RWPE2 (cell line): ENCODE data around the gene ZCCHC7.

Experiments
- ATAC-seq: fragments of 200-7000 bp; cut with Tn5 transposase; 3 replicates; pipeline ENCODE4 v1.9.1; 2021; ENCODE audit warnings: low read depth
- DNase-seq: peaks from one replicate; pipeline ENCODE4 v3.0.0-alpha.2; 2020; ENCODE audit warnings: low spot score
- H3K27ac ChIP-seq: fragments of 450-650 bp; 2 replicates; pipeline ENCODE4 v1.5.1; 2017; ENCODE audit warnings: mild to moderate bottlenecking; ENCODE audit not compliant: poor library complexity, severe bottlenecking
- H3K27me3 ChIP-seq: fragments of 250-450 bp; sonication (Bioruptor Pico); 2 replicates; pipeline ENCODE4 v1.5.1; 2021; ENCODE audit warnings: mild to moderate bottlenecking, moderate library complexity; ENCODE audit not compliant: insufficient read depth, poor library complexity, severe bottlenecking
- H3K36me3 ChIP-seq: fragments of 250-450 bp; sonication (Bioruptor Pico); 2 replicates; pipeline ENCODE4 v1.5.1; 2020; ENCODE audit warnings: low read depth, mild to moderate bottlenecking, moderate library complexity
- H3K4me1 ChIP-seq: fragments of 250-450 bp; sonication (Bioruptor Pico); 2 replicates; pipeline ENCODE4 v1.5.1; 2021; ENCODE audit warnings: mild to moderate bottlenecking, moderate library complexity; ENCODE audit not compliant: insufficient read depth, poor library complexity, severe bottlenecking
- H3K4me3 ChIP-seq: fragments of 250-450 bp; sonication (Bioruptor Pico); 2 replicates; pipeline ENCODE4 v1.5.1; 2021; ENCODE audit warnings: mild to moderate bottlenecking, moderate library complexity; ENCODE audit not compliant: severe bottlenecking
- H3K9me3 ChIP-seq: fragments of 250-450 bp; sonication (Bioruptor Pico); 2 replicates; pipeline ENCODE4 v1.5.1; 2021; ENCODE audit warnings: mild to moderate bottlenecking, moderate library complexity; ENCODE audit not compliant: severe bottlenecking
- CTCF ChIP-seq: fragments of 450-650 bp; IDR thresholded peaks from one replicate; pipeline ENCODE4 v1.5.1; 2017; ENCODE audit warnings: mild to moderate bottlenecking, moderate library complexity; ENCODE audit not compliant: poor library complexity, severe bottlenecking

Gene ZCCHC7

DNA sequence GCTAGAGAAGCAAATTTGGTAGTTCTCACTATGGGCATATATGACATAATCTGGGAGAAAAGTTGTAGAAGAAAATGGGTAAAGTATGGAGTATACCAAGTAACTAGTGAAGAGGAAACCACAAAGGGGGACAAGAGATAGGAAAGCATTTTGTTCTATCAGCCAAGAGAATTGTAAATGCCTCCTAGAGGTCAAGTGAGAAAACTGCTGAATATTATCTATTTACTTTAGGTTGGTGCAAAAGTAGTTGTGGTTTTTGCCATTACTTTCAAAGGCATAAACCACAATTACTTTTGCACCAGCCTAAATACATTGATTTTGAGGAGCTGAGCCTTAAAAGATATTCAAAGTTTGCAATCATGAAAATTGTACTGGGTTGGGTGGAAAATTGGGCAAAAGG is 175.4 kb downstream of the ZCCHC7 start:
- Histone ChIP-seq H3K27me3 (no peaks in the 10 kb centered on the region), H3K4me1 (peaks cover 33% of the 10 kb centered on the region), H3K27ac (no peak overlapping the region), H3K4me3 (no peak overlapping the region), H3K36me3 (no peaks in the 10 kb centered on the region), H3K9me3 (no peaks in the 10 kb centered on the region)
- no peak for DNase-seq
- no peak for ATAC-seq
- peak; percentile 31 for TF ChIP-seq CTCF

DNA sequence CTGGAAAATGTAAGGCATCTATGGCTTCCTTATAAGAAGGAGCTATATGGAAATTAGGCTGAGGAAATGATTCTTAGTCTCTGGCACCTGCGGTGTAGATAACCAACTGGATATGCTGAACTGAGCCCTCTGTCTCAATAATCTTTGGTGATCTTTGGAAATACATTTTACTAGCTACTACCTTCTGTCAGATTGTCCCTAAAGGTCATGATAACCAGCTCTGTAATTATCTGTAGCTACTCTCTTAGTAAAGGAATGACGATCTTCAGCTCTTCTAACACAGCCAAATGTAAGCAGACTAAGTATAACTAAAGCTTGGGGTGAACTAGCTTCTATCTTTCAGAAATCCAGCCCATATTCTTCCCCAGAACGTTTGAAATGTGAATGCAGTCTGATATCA is 177.2 kb downstream of the ZCCHC7 start:
- Histone ChIP-seq H3K27ac (no peak overlapping the region), H3K36me3 (no peaks in the 10 kb centered on the region), H3K27me3 (no peaks in the 10 kb centered on the region), H3K4me3 (no peak overlapping the region), H3K9me3 (no peaks in the 10 kb centered on the region), H3K4me1 (peaks cover 24% of the 10 kb centered on the region)
- TF ChIP-seq CTCF = no peak
- no peak for DNase-seq
- ATAC-seq = no peak

DNA sequence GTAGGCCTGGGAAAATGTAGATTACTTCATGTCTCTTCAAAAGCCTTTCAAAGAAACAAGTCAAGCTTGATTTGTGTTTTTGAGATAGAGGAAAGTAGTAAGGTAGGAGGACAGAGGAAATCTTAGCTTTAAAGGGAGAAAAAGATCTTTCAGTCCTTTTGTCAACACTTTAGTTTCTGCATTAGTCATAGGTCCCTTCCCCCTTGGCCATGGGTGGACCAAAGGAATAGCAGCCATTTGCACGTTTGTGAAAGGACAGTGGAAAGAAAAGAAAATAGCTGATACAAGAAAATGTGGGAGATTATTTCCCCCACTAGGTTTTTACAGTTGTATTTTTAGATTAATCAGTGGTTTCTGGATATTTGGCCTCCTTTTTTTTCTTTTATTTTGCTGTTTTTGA is 180.2 kb downstream of the ZCCHC7 start:
- H3K27me3 ChIP-seq = no peaks in the 10 kb centered on the region
- H3K9me3 ChIP-seq = no peaks in the 10 kb centered on the region
- H3K27ac ChIP-seq = no peak overlapping the region
- TF ChIP-seq CTCF = no peak
- H3K4me3 ChIP-seq = no peak overlapping the region
- peaks cover 8% of the 10 kb centered on the region for H3K4me1 ChIP-seq
- ATAC-seq (no peak), DNase-seq (no peak)
- H3K36me3 ChIP-seq = 0 out of 2 replicates have a peak, but pooled peaks cover 5% of the 10 kb centered on the region

- TF ChIP-seq CTCF = no peak
- ATAC-seq = no peak
- Histone ChIP-seq H3K27ac (no peak overlapping the region), H3K4me3 (no peak overlapping the region), H3K4me1 (peaks cover 8% of the 10 kb centered on the region), H3K9me3 (no peaks in the 10 kb centered on the region), H3K36me3 (0 out of 2 replicates have a peak, but pooled peaks cover 5% of the 10 kb centered on the region), H3K27me3 (no peaks in the 10 kb centered on the region)
- no peak for DNase-seq
Measured at GRCh38 chr9:37301042-37301853, 180.9 kb downstream of the ZCCHC7 start.

GRCh38 chr9:37301854-37302172 is 181.4 kb downstream of the ZCCHC7 start:
- no peak for ATAC-seq

More at GRCh38 chr9:37301854-37302172, 181.4 kb downstream of the ZCCHC7 start:
- Histone ChIP-seq H3K4me3 (no peak overlapping the region), H3K27me3 (no peaks in the 10 kb centered on the region), H3K27ac (no peak overlapping the region), H3K9me3 (no peaks in the 10 kb centered on the region), H3K36me3 (peaks cover 5% of the 10 kb centered on the region; the same call in 1 of the 2 replicates), H3K4me1 (peaks cover 8% of the 10 kb centered on the region)
- no peak for DNase-seq
- no peak for TF ChIP-seq CTCF
